H1 (cell line): ENCODE measurements around the gene AMPD3. TPM values are rescaled to one million over a fixed set of nuclear protein-coding genes. Genes with fewer than 3 reads are reported as not detected.

Experiments
- CTCF ChIA-PET: fragments of 300-600 bp; sonication (Branson Sonifier 250); formaldehyde crosslinking; loops from one replicate; lab custom pipeline; 2021; ENCODE audit not compliant: partially characterized antibody; lab: Charles Lee
- POLR2A ChIA-PET: fragments of 300-600 bp; sonication (Branson Sonifier 250); formaldehyde crosslinking; loops from one replicate; lab custom pipeline; 2021; ENCODE audit warnings: inconsistent platforms; ENCODE audit not compliant: partially characterized antibody; lab: Charles Lee
- DNase-seq, 2 experiments: peaks; one replicate each; pipeline versions ENCODE4 v3.0.0 to v3.0.0-alpha.2; 2010 to 2022; ENCODE audit warnings: low spot score in 2 of 2, low read depth in 1 of 2, mixed read lengths in 1 of 2
- FAIRE-seq: peaks from 2 replicates; lab custom pipeline; 2011; peaks lifted over from hg19 to GRCh38; lab: Jason Lieb, UNC
- H2AFZ ChIP-seq: 2 replicates; pipeline ENCODE4 v1.8.1; 2012; ENCODE audit warnings: low read length, inconsistent platforms
- H2AK5ac ChIP-seq: 2 replicates; pipeline ENCODE4 v1.6.1; 2013; ENCODE audit warnings: low read depth, low read length
- H2BK120ac ChIP-seq: replicated peaks from 2 replicates; pipeline ENCODE3; 2013; ENCODE audit warnings: low read depth, low read length, inconsistent platforms
- H2BK12ac ChIP-seq: 2 replicates; pipeline ENCODE4 v1.6.1; 2013; ENCODE audit warnings: low read depth, low read length
- H2BK15ac ChIP-seq: 2 replicates; pipeline ENCODE4 v1.6.1; 2013; ENCODE audit warnings: low read length
- H2BK20ac ChIP-seq: 2 replicates; pipeline ENCODE4 v1.6.1; 2013; ENCODE audit warnings: low read length
- H2BK5ac ChIP-seq: 2 replicates; pipeline ENCODE4 v1.6.1; 2013; ENCODE audit warnings: low read depth, low read length
- H3K14ac ChIP-seq: 2 replicates; pipeline ENCODE4 v1.6.1; 2013; ENCODE audit warnings: inconsistent platforms; ENCODE audit not compliant: insufficient read length
- H3K18ac ChIP-seq: 2 replicates; pipeline ENCODE4 v1.6.1; 2013; ENCODE audit warnings: low read length; ENCODE audit errors: extremely low read depth
- H3K23ac ChIP-seq: 2 replicates; pipeline ENCODE4 v1.6.1; 2013; ENCODE audit warnings: inconsistent platforms; ENCODE audit not compliant: insufficient read length
- H3K23me2 ChIP-seq: 2 replicates; pipeline ENCODE4 v1.6.1; 2013; ENCODE audit warnings: low read depth, low read length
- H3K27ac ChIP-seq: 2 replicates; pipeline ENCODE4 v1.6.1; 2011; ENCODE audit warnings: low read depth, low read length, inconsistent platforms
- H3K27me3 ChIP-seq, 4 experiments: replicated peaks in 1 of 4; 1 replicate in 1 of 4; 2 replicates in 3 of 4; pipeline versions ENCODE4 v1.6.1 to v1.8.1; 2011 to 2013; ENCODE audit warnings: low read length in 3 of 4, mild to moderate bottlenecking in 3 of 4, inconsistent platforms in 2 of 4, mixed read lengths in 2 of 4, moderate library complexity in 1 of 4; ENCODE audit not compliant: control insufficient read depth in 3 of 4, insufficient read depth in 3 of 4; ENCODE audit errors: extremely low read depth in 1 of 4
- H3K36me3 ChIP-seq, 4 experiments: 2 replicates each; pipeline versions ENCODE4 v1.6.1 to v1.8.1; 2011 to 2013; ENCODE audit warnings: mild to moderate bottlenecking in 4 of 4, low read length in 3 of 4, moderate library complexity in 2 of 4, control low read depth in 1 of 4, inconsistent platforms in 1 of 4; ENCODE audit not compliant: insufficient read depth in 4 of 4, control insufficient read depth in 2 of 4
- H3K4ac ChIP-seq: replicated peaks from 2 replicates; pipeline ENCODE3; 2013; ENCODE audit warnings: low read length, low read depth, mixed read lengths, inconsistent platforms; ENCODE audit not compliant: insufficient read length
- H3K4me1 ChIP-seq, 4 experiments: replicated peaks in 1 of 4; 1 replicate in 1 of 4; 2 replicates in 3 of 4; pipeline versions ENCODE4 v1.6.1 to v1.8.1; 2011 to 2013; ENCODE audit warnings: low read length in 3 of 4, inconsistent platforms in 2 of 4, mixed read lengths in 1 of 4; ENCODE audit not compliant: insufficient read depth in 4 of 4, control insufficient read depth in 3 of 4
- H3K4me2 ChIP-seq, 2 experiments: 2 replicates each; pipeline versions ENCODE4 v1.6.1 to v1.8.1; 2011 to 2013; ENCODE audit warnings: low read depth in 2 of 2, low read length in 2 of 2, control low read depth in 1 of 2, inconsistent platforms in 1 of 2, mild to moderate bottlenecking in 1 of 2; ENCODE audit not compliant: insufficient read depth in 1 of 2
- H3K4me3 ChIP-seq, 4 experiments: fragments of 200-600, 300-600 bp in 1 of 4; sonication (generic), shearing (Covaris generic), sonication (Bioruptor Twin) in 1 of 4; 2 replicates each; pipeline versions ENCODE4 v1.5.1 to v1.8.1; 2011 to 2016; ENCODE audit warnings: low read length in 4 of 4, low read depth in 3 of 4, control low read depth in 2 of 4, inconsistent platforms in 2 of 4, mild to moderate bottlenecking in 2 of 4, mixed read lengths in 1 of 4, moderate library complexity in 1 of 4; ENCODE audit not compliant: insufficient read depth in 2 of 4; ENCODE audit errors: extremely low read depth in 1 of 4
- H3K56ac ChIP-seq: replicated peaks from 2 replicates; pipeline ENCODE3; 2013; ENCODE audit warnings: low read depth, mild to moderate bottlenecking, mixed read lengths, low read length, inconsistent platforms; ENCODE audit not compliant: insufficient read length
- H3K79me1 ChIP-seq: 2 replicates; pipeline ENCODE4 v1.6.1; 2013; ENCODE audit warnings: low read depth, low read length, control low read depth
- H3K79me2 ChIP-seq, 2 experiments: 2 replicates each; pipeline versions ENCODE4 v1.6.1 to v1.8.1; 2012 to 2013; ENCODE audit warnings: low read length in 2 of 2, mild to moderate bottlenecking in 2 of 2, inconsistent platforms in 1 of 2; ENCODE audit not compliant: insufficient read depth in 2 of 2, control insufficient read depth in 1 of 2
- H3K9ac ChIP-seq, 4 experiments: replicated peaks in 1 of 4; 1 replicate in 1 of 4; 2 replicates in 3 of 4; pipeline versions ENCODE4 v1.6.1 to v1.8.1; 2011 to 2013; ENCODE audit warnings: low read depth in 3 of 4, low read length in 3 of 4, control low read depth in 2 of 4, mild to moderate bottlenecking in 2 of 4, moderate library complexity in 2 of 4, inconsistent platforms in 1 of 4; ENCODE audit errors: extremely low read depth in 1 of 4
- H3K9me3 ChIP-seq, 2 experiments: 2 replicates each; pipeline versions ENCODE4 v1.6.1 to v1.8.1; 2012 to 2013; ENCODE audit warnings: mild to moderate bottlenecking in 2 of 2, moderate library complexity in 2 of 2, control low read depth in 1 of 2, inconsistent platforms in 1 of 2, low read depth in 1 of 2, low read length in 1 of 2, mixed read lengths in 1 of 2; ENCODE audit not compliant: insufficient read depth in 2 of 2
- H4K20me1 ChIP-seq, 2 experiments: replicated peaks in 1 of 2; 2 replicates each; pipeline versions ENCODE3 to v1.8.1; 2011 to 2013; ENCODE audit warnings: inconsistent platforms in 2 of 2, low read length in 2 of 2, mild to moderate bottlenecking in 1 of 2; ENCODE audit not compliant: insufficient read depth in 2 of 2, control insufficient read depth in 1 of 2
- H4K5ac ChIP-seq: 2 replicates; pipeline ENCODE4 v1.6.1; 2013; ENCODE audit warnings: low read length, low read depth, mixed read lengths, inconsistent platforms; ENCODE audit not compliant: insufficient read length
- H4K8ac ChIP-seq: 2 replicates; pipeline ENCODE4 v1.8.0; 2013; ENCODE audit warnings: mild to moderate bottlenecking, moderate library complexity, low read length, inconsistent platforms; ENCODE audit not compliant: insufficient read depth; ENCODE audit errors: extremely low read depth
- H4K91ac ChIP-seq: replicated peaks from 2 replicates; pipeline ENCODE3; 2013; ENCODE audit warnings: low read length, mixed read lengths, inconsistent platforms; ENCODE audit not compliant: insufficient read length
- CHD1 ChIP-seq: IDR thresholded peaks from 2 replicates; pipeline ENCODE4 v1.6.1; 2012; ENCODE audit warnings: low read depth, low read length, improper control_type of control experiment
- EZH2 ChIP-seq: fragments of 200-600 bp; sonication (generic); IDR thresholded peaks from 2 replicates; pipeline ENCODE4 v1.7.1; 2012; ENCODE audit warnings: low read depth, mild to moderate bottlenecking, moderate library complexity, low read length, inconsistent platforms; ENCODE audit not compliant: severe bottlenecking
- MAFK ChIP-seq: IDR thresholded peaks from 2 replicates; pipeline ENCODE4 v1.6.1; 2012; ENCODE audit warnings: low read depth, mild to moderate bottlenecking, improper control_type of control experiment, low read length
- SAP30 ChIP-seq: fragments of 300-600 bp; sonication (generic); IDR thresholded peaks from 2 replicates; pipeline ENCODE4 v1.7.1; 2012; ENCODE audit warnings: low read length, moderate library complexity, mild to moderate bottlenecking, inconsistent platforms; ENCODE audit not compliant: insufficient read depth, insufficient replicate concordance
- TAF1 ChIP-seq: IDR thresholded peaks from 2 replicates; pipeline ENCODE4 v1.6.1; 2011; ENCODE audit warnings: mild to moderate bottlenecking, low read depth, low read length
- WGBS, 2 experiments: shearing (Covaris generic) in 1 of 2; methylation state at CpG; one replicate each; pipeline versions ENCODE4 v1.1.6 to v1.1.7; 2013 to 2015; ENCODE audit warnings: low lambda C conversion rate in 2 of 2, mixed read lengths in 2 of 2, inconsistent platforms in 1 of 2, low coverage in 1 of 2, missing lambda C conversion rate in 1 of 2; ENCODE audit not compliant: insufficient replicate concordance in 2 of 2, insufficient coverage in 1 of 2, insufficient read length in 1 of 2; ENCODE audit errors: extremely low coverage in 1 of 2, missing lambda C conversion rate in 1 of 2; 5-methylcytosine and 5-hydroxymethylcytosine counted together
- polyA plus RNA-seq, 7 experiments: library from polyadenylated mRNA; depleted of rRNA in 3 of 7; stranded (reverse) in 5 of 7; unstranded in 2 of 7; fragments of >200 nt in 5 of 7; fragments of 200-250 nt in 2 of 7; gene quantifications; 1 replicate in 5 of 7; 2 replicates in 1 of 7; 4 replicates in 1 of 7; pipeline versions ENCODE4 v1.2.1 to v1.2.3, GENCODE V29; 2011 to 2013; ENCODE audit warnings: missing spikeins in 2 of 7, mixed read lengths in 2 of 7
- total RNA-seq: library from RNA; stranded (reverse); fragmentation: NEBNext Ultra II Directional; extraction: Animal tissue kit (Norgen Biotek cat#: 25700); gene quantifications from 2 replicates; pipeline ENCODE4 v1.2.1, GENCODE V29; 2021

The AMPD3 gene
- total and polyA plus RNA-seq, 2 of the 8 experiments (the other 6 are each of a cell fraction or from before 2014, with no cell fraction given): 4.0 to 6.3 TPM

DNA sequence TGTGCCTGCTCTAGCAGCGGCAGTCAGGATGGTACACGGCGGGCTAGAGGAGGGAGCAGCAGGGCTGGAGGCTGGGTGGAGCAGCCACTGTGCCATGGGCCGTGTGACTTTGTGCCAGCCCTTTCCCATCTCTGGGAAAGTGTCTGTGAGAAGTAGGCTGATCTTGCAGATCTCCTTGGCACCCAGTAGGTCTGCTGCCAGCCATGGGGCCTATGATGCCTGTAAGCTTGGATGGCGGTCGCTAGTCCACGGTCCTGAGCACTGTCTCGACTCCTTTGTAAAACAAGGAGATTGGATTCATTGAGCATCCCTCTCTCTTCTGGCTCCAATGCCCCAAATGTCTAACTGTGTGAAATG, 22.6 kb downstream of the AMPD3 start:
- H4K8ac ChIP-seq: no peak overlapping the region
- no peaks in the 10 kb centered on the region for H3K27me3 ChIP-seq
- H4K91ac ChIP-seq: no peak overlapping the region
- H2BK12ac ChIP-seq: no peak overlapping the region
- no peaks in the 10 kb centered on the region; the same call in 1 of the 2 replicates for H3K79me1 ChIP-seq
- ChIA-PET POLR2A (no interaction called here), CTCF (no interaction called here)
- WGBS, 2 experiments: 94% methylated on average over 8 of the region's 8 CpGs; no CpG with 5 or more reads in 1 of the 2 experiments
- no peak overlapping the region for H3K9ac ChIP-seq
- H4K5ac ChIP-seq: no peak overlapping the region
- H3K23ac ChIP-seq: no peak overlapping the region
- DNase-seq (no peak), FAIRE-seq (no peak)
- peaks cover 0 to 2% of the 10 kb centered on the region in 2 experiments for H4K20me1 ChIP-seq
- H3K56ac ChIP-seq: no peak overlapping the region
- no peak overlapping the region for H3K14ac ChIP-seq
- H3K27ac ChIP-seq: no peak overlapping the region
- no peak overlapping the region for H3K18ac ChIP-seq
- no peaks in the 10 kb centered on the region for H3K36me3 ChIP-seq
- H2BK120ac ChIP-seq: no peak overlapping the region
- no peak overlapping the region for H2BK15ac ChIP-seq
- H3K9me3 ChIP-seq: no peaks in the 10 kb centered on the region
- H2BK5ac ChIP-seq: no peak overlapping the region
- H2AFZ ChIP-seq: no peak overlapping the region
- no peaks in the 10 kb centered on the region for H3K23me2 ChIP-seq
- H3K79me2 ChIP-seq: no peaks in the 10 kb centered on the region
- no peak overlapping the region for H3K4ac ChIP-seq
- no peaks in the 10 kb centered on the region for H3K4me1 ChIP-seq
- 0 out of 2 replicates have a peak overlapping the region, but pooled peaks have one; percentile 3 for H2BK20ac ChIP-seq
- H2AK5ac ChIP-seq: no peak overlapping the region
- no peak overlapping the region for H3K4me3 ChIP-seq
- TF ChIP-seq CHD1 (no peak), SAP30 (no peak), EZH2 (no peak), MAFK (no peak), TAF1 (no peak)
- no peak overlapping the region for H3K4me2 ChIP-seq
